GM12878 (cell line): ENCODE results near the gene PDZRN3. TPM values are rescaled to one million over a fixed set of nuclear protein-coding genes. Genes with fewer than 3 reads are reported as not detected.

ENCODE experiments used
- ATAC-seq: fragments of 200-7000 bp; cut with Tn5 transposase; 3 replicates; pipeline ENCODE4 v1.9.1; 2020; ENCODE audit warnings: mild to moderate bottlenecking, moderate library complexity
- BruUV-seq: library from RNA; stranded (reverse); fragments of 400-500 nt; replicated peaks from 2 replicates; lab custom pipeline; 2021; lab: Mats Ljungman, UMichigan
- CTCF ChIA-PET: fragments of 300-600 bp; sonication (Branson Sonifier 250); formaldehyde crosslinking; extraction: SDS; loops from one replicate; lab custom pipeline; 2021; ENCODE audit warnings: inconsistent platforms; lab: Yijun Ruan, JAX
- POLR2A ChIA-PET: fragments of 350-600 bp; formaldehyde crosslinking; extraction: SDS; loops from one replicate; lab custom pipeline; 2021; ENCODE audit warnings: inconsistent platforms; lab: Charles Lee
- RAD21 ChIA-PET: fragments of 300-600 bp; sonication (Branson Sonifier 250); formaldehyde crosslinking; loops from one replicate; lab custom pipeline; 2023; ENCODE audit warnings: antibody characterized with exemption; ENCODE audit not compliant: unreplicated experiment; lab: Charles Lee
- SMC1A ChIA-PET: fragments of 300-600 bp; sonication (Branson Sonifier 250); formaldehyde crosslinking; loops from one replicate; lab custom pipeline; 2023; ENCODE audit not compliant: unreplicated experiment, uncharacterized antibody; lab: Charles Lee
- DNase-seq: peaks from one replicate; pipeline ENCODE4 v3.0.0-alpha.2; 2011; ENCODE audit warnings: low read depth, low spot score
- FAIRE-seq: peaks from 3 replicates; lab custom pipeline; 2011; peaks lifted over from hg19 to GRCh38; lab: Jason Lieb, UNC
- H2AFZ ChIP-seq: 2 replicates; pipeline ENCODE4 v1.6.0; 2011; ENCODE audit warnings: low read depth, low read length, control low read depth; ENCODE audit not compliant: control insufficient read depth
- H3K27ac ChIP-seq: 2 replicates; pipeline ENCODE4 v1.5.1; 2011; ENCODE audit warnings: control low read depth; ENCODE audit not compliant: control insufficient read depth, insufficient read depth
- H3K27me3 ChIP-seq, 2 experiments: replicated peaks in 1 of 2; 2 replicates each; pipeline versions ENCODE4 v1.6.0 to v1.6.1; 2011; ENCODE audit warnings: low read length in 1 of 2; ENCODE audit not compliant: control insufficient read depth in 2 of 2, insufficient read depth in 2 of 2
- H3K36me3 ChIP-seq, 2 experiments: 2 replicates each; pipeline ENCODE4 v1.5.1; 2011; ENCODE audit warnings: low read length in 1 of 2; ENCODE audit not compliant: control insufficient read depth in 2 of 2, insufficient read depth in 2 of 2
- H3K4me1 ChIP-seq: 2 replicates; pipeline ENCODE4 v1.6.1; 2011; ENCODE audit warnings: mild to moderate bottlenecking, low read length, moderate library complexity, mixed read lengths; ENCODE audit not compliant: control insufficient read depth, insufficient read depth
- H3K4me2 ChIP-seq: 2 replicates; pipeline ENCODE4 v1.6.0; 2011; ENCODE audit warnings: control low read depth; ENCODE audit not compliant: control insufficient read depth, insufficient read depth
- H3K4me3 ChIP-seq: fragments of 200-600 bp; sonication (generic); 2 replicates; pipeline ENCODE4 v1.5.1; 2016
- H3K79me2 ChIP-seq: 2 replicates; pipeline ENCODE4 v1.6.0; 2011; ENCODE audit warnings: low read length; ENCODE audit not compliant: control insufficient read depth, insufficient read depth
- H3K9ac ChIP-seq: 2 replicates; pipeline ENCODE4 v1.8.0; 2011; ENCODE audit warnings: low read length, control low read depth, mixed read lengths; ENCODE audit not compliant: control insufficient read depth, insufficient read depth
- H3K9me3 ChIP-seq: replicated peaks from 3 replicates; pipeline ENCODE4 v1.5.1; 2011; ENCODE audit warnings: mild to moderate bottlenecking, low read length; ENCODE audit not compliant: control insufficient read depth, insufficient read depth
- H4K20me1 ChIP-seq: 2 replicates; pipeline ENCODE4 v1.6.0; 2011; ENCODE audit not compliant: control insufficient read depth, insufficient read depth
- CEBPB ChIP-seq, 2 experiments: fragments of 150-350 bp in 1 of 2; IDR thresholded peaks; 2 replicates each; pipeline ENCODE4 v1.6.1; 2012 to 2014; ENCODE audit warnings: low read depth in 2 of 2, low read length in 2 of 2, borderline replicate concordance in 1 of 2, inconsistent platforms in 1 of 2
- CREB1 ChIP-seq: IDR thresholded peaks from 2 replicates; pipeline ENCODE4 v1.6.1; 2012; ENCODE audit warnings: low read depth, mild to moderate bottlenecking, inconsistent platforms
- EP300 ChIP-seq, 2 experiments: fragments of 150-350 bp in 1 of 2; IDR thresholded peaks; 2 replicates each; pipeline ENCODE4 v1.6.1; 2011 to 2012; ENCODE audit warnings: low read depth in 2 of 2, low read length in 2 of 2, borderline replicate concordance in 1 of 2, improper control_type of control experiment in 1 of 2, inconsistent platforms in 1 of 2; ENCODE audit not compliant: control insufficient read depth in 1 of 2
- KAT2A ChIP-seq: conservative IDR thresholded peaks from 2 replicates; pipeline ENCODE4 v1.6.1; 2011; ENCODE audit warnings: low read depth, low read length; ENCODE audit not compliant: control insufficient read depth
- KDM1A ChIP-seq: fragments of 200-600 bp; sonication (generic); IDR thresholded peaks from 2 replicates; pipeline ENCODE4 v1.6.1; 2016; ENCODE audit warnings: borderline replicate concordance
- PAX8 ChIP-seq: fragments of 450-650 bp; IDR thresholded peaks from 2 replicates; pipeline ENCODE4 v1.6.1; 2017; ENCODE audit warnings: mild to moderate bottlenecking, moderate library complexity
- SUZ12 ChIP-seq: fragments of 200-600 bp; sonication (generic); IDR thresholded peaks from one replicate; pipeline ENCODE4 v1.6.1; 2018; ENCODE audit warnings: antibody characterized with exemption, mild to moderate bottlenecking; ENCODE audit not compliant: unreplicated experiment
- TBL1XR1 ChIP-seq: IDR thresholded peaks from 2 replicates; pipeline ENCODE4 v1.6.1; 2012; ENCODE audit warnings: low read depth, low read length, improper control_type of control experiment
- TCF3 ChIP-seq: IDR thresholded peaks from 2 replicates; pipeline ENCODE4 v1.6.1; 2012; ENCODE audit warnings: low read depth, mild to moderate bottlenecking, low read length, borderline replicate concordance; ENCODE audit not compliant: insufficient read depth
- WGBS: methylation state at CpG from one replicate; pipeline ENCODE4 v1.1.6; 2016; ENCODE audit warnings: low lambda C conversion rate; ENCODE audit not compliant: insufficient replicate concordance, insufficient coverage; ENCODE audit errors: missing lambda C conversion rate; 5-methylcytosine and 5-hydroxymethylcytosine counted together
- in situ Hi-C: fragments of 300-500 bp; cut with MboI; formaldehyde crosslinking; loops from 9 replicates; pipeline ENCODE4 v1.14.3; 2018; ENCODE audit warnings: mixed read lengths
- intact Hi-C: fragments of 100-400 bp; cut with micrococcal nuclease; formaldehyde crosslinking; loops from one replicate; pipeline ENCODE4 v1.14.2; 2022; ENCODE audit not compliant: unreplicated experiment
- polyA plus RNA-seq, 11 experiments: library from polyadenylated mRNA; depleted of rRNA in 4 of 11; unstranded in 6 of 11; stranded (reverse) in 5 of 11; fragments of >200 nt; fragmentation: Nextera tagmentation in 4 of 11; fragmentation: Illumina TruSeq in 1 of 11; extraction: Ambion mirVana in 4 of 11; extraction: Trizol in 1 of 11; gene quantifications; 1 replicate in 1 of 11; 2 replicates in 10 of 11; pipeline versions ENCODE4 v1.2.1 to v1.2.3, GENCODE V29; 2011 to 2016; ENCODE audit warnings: inconsistent platforms in 2 of 11, missing spikeins in 2 of 11, low read depth in 1 of 11
- total RNA-seq, 4 experiments: library from RNA; depleted of rRNA in 3 of 4; stranded (reverse); fragments of >200 nt in 3 of 4; fragmentation: Illumina TruSeq in 1 of 4; extraction: Trizol in 1 of 4; gene quantifications; 2 replicates each; pipeline versions ENCODE4 v1.2.1 to v1.2.3, GENCODE V29; 2013 to 2021

The PDZRN3 gene
- total and polyA plus RNA-seq, 10 of the 15 experiments (the other 5 are each of a cell fraction or from before 2014, with no cell fraction given) = 0.07 to 0.37 (median 0.12) TPM; not detected in 6

DNA sequence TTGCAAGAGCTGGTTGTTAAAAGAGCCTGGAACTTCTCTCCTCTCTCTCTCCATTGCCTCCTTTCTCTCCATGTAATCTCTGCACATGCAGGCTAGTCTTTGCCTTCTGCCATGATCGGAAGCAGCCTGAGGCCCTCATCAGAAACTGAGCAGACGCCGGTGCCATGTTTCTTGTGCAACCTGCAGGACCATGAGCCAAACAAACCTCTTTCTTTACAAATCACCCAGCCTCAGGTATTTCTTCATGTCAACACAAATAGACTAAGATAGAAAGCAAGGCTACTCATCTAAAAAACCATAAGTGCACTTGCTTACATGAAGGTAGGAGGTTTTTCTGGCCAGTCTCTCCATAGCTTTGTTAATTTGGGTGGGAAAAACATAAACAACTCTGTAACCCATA, 8.7 kb downstream of the PDZRN3 start:
- in situ Hi-C loops = no loop called here

DNA sequence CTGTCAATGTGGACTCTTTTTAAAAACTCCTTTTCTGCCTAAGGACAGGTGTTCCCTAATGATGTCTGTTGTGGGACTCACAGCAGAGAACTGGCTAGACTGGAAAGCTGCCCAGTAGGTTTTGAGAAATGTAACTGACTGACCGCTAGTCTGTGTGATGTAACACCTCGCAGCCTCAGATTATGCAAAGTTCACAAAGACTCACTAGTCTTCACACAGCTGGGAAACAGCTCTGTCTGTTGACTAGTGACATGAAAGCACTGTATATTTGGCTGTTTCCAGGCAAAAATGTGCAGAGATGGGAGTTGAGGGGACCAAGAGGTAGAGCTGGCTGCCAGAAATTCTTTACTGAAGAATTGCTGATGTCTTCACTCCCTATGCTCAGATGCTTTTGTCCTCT, 10.3 kb downstream of the PDZRN3 start:
- TF ChIP-seq PAX8 (no peak), KAT2A (no peak), CEBPB (IDR thresholded peaks at IDR 0.05; ENCODE audit: borderline replicate concordance in 1 of 2, low read depth in 2 of 2, low read length in 2 of 2) (no peak), TBL1XR1 (no peak), CREB1 (no peak)
- Histone ChIP-seq H3K4me2 (no peak overlapping the region), H3K79me2 (no peaks in the 10 kb centered on the region), H2AFZ (no peak overlapping the region), H3K27me3 (no peaks in the 10 kb centered on the region), H4K20me1 (no peaks in the 10 kb centered on the region), H3K36me3 (no peaks in the 10 kb centered on the region), H3K4me1 (no peaks in the 10 kb centered on the region), H3K9me3 (no peaks in the 10 kb centered on the region), H3K4me3 (no peak overlapping the region), H3K9ac (no peak overlapping the region), H3K27ac (no peak overlapping the region)
- DNase-seq = no peak
- FAIRE-seq = no peak
- CTCF ChIA-PET = interaction anchor here (0.6 kb wide), 1 partner anchor 1885 kb away, joined by 3 read pairs; no protein-coding TSS in a partner anchor
- in situ Hi-C loops = no loop called here
- RAD21 ChIA-PET = no interaction called here
- intact Hi-C loops = no loop called here
- SMC1A ChIA-PET = no interaction called here
- 13% methylated on average over 2 of the region's 2 CpGs for WGBS
- POLR2A ChIA-PET = no interaction called here
- no TSS peak for BruUV-seq
- ATAC-seq = no peak

More for the DNA sequence above, 8.7 kb downstream of the PDZRN3 start:
- Histone ChIP-seq H3K27ac (no peak overlapping the region), H3K27me3 (no peaks in the 10 kb centered on the region), H3K36me3 (no peaks in the 10 kb centered on the region), H3K9me3 (no peaks in the 10 kb centered on the region), H3K79me2 (no peaks in the 10 kb centered on the region), H2AFZ (no peak overlapping the region), H4K20me1 (no peaks in the 10 kb centered on the region)
- POLR2A ChIA-PET = no interaction called here
- 76% methylated on average over 3 of the region's 3 CpGs for WGBS
- DNase-seq = no peak
- intact Hi-C loops = no loop called here
- no peak for ATAC-seq
- BruUV-seq = no TSS peak
- TF ChIP-seq SUZ12 (no peak), KDM1A (no peak), EP300 (IDR thresholded peaks at IDR 0.05; ENCODE audit: borderline replicate concordance in 1 of 2, control insufficient read depth in 1 of 2, low read depth in 2 of 2, low read length in 2 of 2) (no peak), TCF3 (no peak)
- TF ChIP-seq, all 136 proteins: peak for 0
- Histone ChIP-seq H3K4me2 (no peak overlapping the region), H3K4me3 (no peak overlapping the region), H3K9ac (no peak overlapping the region), H3K4me1 (no peaks in the 10 kb centered on the region)
- ChIA-PET CTCF (no interaction called here), SMC1A (no interaction called here), RAD21 (no interaction called here)
- FAIRE-seq = no peak
